ENCODE data around the gene TMEM41B. TPM values are rescaled to one million over a fixed set of nuclear protein-coding genes. Genes with fewer than 3 reads are reported as not detected.

The TMEM41B gene
- polyA plus RNA-seq, 1 donor (not counting 4 experiments of a cell fraction or from before 2014, with no cell fraction given) = 69.3 TPM

DNA sequence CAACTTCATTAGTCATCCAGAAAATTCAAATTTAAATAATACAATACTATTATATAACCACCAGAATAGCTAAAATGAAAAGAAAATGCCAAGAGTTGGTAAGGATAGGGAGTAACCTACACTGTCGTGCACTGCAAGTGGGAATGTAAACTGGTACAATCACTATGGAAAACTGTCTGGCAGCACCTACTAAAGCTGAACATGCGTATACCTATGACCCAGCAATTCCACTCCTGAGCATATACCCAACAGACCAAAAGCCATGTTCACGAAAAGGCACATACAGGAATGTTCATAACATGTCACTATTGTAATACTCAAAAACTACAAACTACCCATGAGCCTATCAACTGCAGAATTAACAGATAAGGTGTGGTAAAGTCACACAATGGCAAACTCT is 81.9 kb downstream of the TMEM41B start:
- H4K20me1 ChIP-seq (ENCODE audit: control insufficient read depth, extremely low read depth, insufficient read depth, low read length) = no peaks in the 10 kb centered on the region

DNA sequence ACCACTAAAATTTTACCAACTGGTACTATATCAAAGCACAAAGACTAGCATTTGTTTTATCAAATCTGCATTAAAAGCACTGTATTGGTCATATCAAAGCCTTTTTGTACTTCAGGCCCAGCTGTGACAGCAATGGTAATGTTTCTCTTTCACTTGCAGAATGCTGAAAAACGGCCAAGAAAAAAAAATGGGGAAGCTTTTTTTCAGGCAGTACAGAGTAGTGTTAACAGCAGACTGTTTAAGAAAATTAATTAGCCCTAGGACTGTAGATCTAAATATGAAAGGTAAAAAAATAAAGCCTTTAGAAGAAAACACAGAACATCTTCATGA is 82.6 kb downstream of the TMEM41B start:
- Histone ChIP-seq H3K4me2 (ENCODE audit: control insufficient read depth, extremely low read depth, insufficient read depth, low read depth, low read length) (no peak overlapping the region), H3K79me2 (ENCODE audit: control insufficient read depth, insufficient read depth, low read length) (peaks cover 41% of the 10 kb centered on the region), H4K20me1 (ENCODE audit: control insufficient read depth, extremely low read depth, insufficient read depth, low read length) (no peaks in the 10 kb centered on the region), H3K4me3 (ENCODE audit: control insufficient read depth in 2 of 3, extremely low read depth in 1 of 3, insufficient read depth in 2 of 3, low read depth in 1 of 3, low read length in 3 of 3) (no peak overlapping the region), H3K9me1 (ENCODE audit: control insufficient read depth, extremely low read depth, insufficient read depth, low read length) (peaks cover 3% of the 10 kb centered on the region), H3K36me3 (ENCODE audit: control insufficient read depth in 2 of 2, extremely low read depth in 1 of 2, insufficient read depth in 2 of 2, low read length in 2 of 2) (no peaks in the 10 kb centered on the region), H2AFZ (ENCODE audit: control insufficient read depth, low read length) (no peak overlapping the region), H3K9ac (ENCODE audit: control insufficient read depth, extremely low read depth, insufficient read depth, low read length) (no peak overlapping the region), H3K9me3 (ENCODE audit: control insufficient read depth, low read depth, low read length) (no peaks in the 10 kb centered on the region), H3K4me1 (ENCODE audit: control insufficient read depth, extremely low read depth, insufficient read depth, low read length) (no peaks in the 10 kb centered on the region), H3K27ac (ENCODE audit: control insufficient read depth, insufficient read depth, low read length) (no peak overlapping the region), H3K27me3 (ENCODE audit: control insufficient read depth, extremely low read depth, insufficient read depth, low read length) (no peaks in the 10 kb centered on the region)
- FAIRE-seq (no peak), DNase-seq (ENCODE audit: low read depth, low spot score) (no peak)
- dilution Hi-C loops (cut with MboI; ENCODE audit: extremely low pct_ligation_motif_present, low sequenced_read_pairs) = no loop called here
- no peak for TF ChIP-seq EZH2 (IDR thresholded peaks at IDR 0.05; ENCODE audit: low read length)
- TF ChIP-seq, protein P1, sequence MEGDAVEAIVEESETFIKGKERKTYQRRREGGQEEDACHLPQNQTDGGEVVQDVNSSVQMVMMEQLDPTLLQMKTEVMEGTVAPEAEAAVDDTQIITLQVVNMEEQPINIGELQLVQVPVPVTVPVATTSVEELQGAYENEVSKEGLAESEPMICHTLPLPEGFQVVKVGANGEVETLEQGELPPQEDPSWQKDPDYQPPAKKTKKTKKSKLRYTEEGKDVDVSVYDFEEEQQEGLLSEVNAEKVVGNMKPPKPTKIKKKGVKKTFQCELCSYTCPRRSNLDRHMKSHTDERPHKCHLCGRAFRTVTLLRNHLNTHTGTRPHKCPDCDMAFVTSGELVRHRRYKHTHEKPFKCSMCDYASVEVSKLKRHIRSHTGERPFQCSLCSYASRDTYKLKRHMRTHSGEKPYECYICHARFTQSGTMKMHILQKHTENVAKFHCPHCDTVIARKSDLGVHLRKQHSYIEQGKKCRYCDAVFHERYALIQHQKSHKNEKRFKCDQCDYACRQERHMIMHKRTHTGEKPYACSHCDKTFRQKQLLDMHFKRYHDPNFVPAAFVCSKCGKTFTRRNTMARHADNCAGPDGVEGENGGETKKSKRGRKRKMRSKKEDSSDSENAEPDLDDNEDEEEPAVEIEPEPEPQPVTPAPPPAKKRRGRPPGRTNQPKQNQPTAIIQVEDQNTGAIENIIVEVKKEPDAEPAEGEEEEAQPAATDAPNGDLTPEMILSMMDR (optimal IDR thresholded peaks at IDR 0.05 in 1 of 3, IDR thresholded peaks at IDR 0.05 in 1 of 3, conservative IDR thresholded peaks at IDR 0.05 in 1 of 3; ENCODE audit: extremely low read depth in 1 of 3, insufficient read depth in 2 of 3, low read length in 3 of 3) = no peak

More for the DNA sequence above, 81.9 kb downstream of the TMEM41B start:
- TF ChIP-seq, protein P1 (optimal IDR thresholded peaks at IDR 0.05 in 1 of 3, IDR thresholded peaks at IDR 0.05 in 1 of 3, conservative IDR thresholded peaks at IDR 0.05 in 1 of 3; ENCODE audit: extremely low read depth in 1 of 3, insufficient read depth in 2 of 3, low read length in 3 of 3) = no peak
- TF ChIP-seq EZH2 (IDR thresholded peaks at IDR 0.05; ENCODE audit: low read length) = no peak
- Histone ChIP-seq H3K27ac (ENCODE audit: control insufficient read depth, insufficient read depth, low read length) (no peak overlapping the region), H3K9ac (ENCODE audit: control insufficient read depth, extremely low read depth, insufficient read depth, low read length) (no peak overlapping the region), H2AFZ (ENCODE audit: control insufficient read depth, low read length) (no peak overlapping the region), H3K36me3 (ENCODE audit: control insufficient read depth in 2 of 2, extremely low read depth in 1 of 2, insufficient read depth in 2 of 2, low read length in 2 of 2) (no peaks in the 10 kb centered on the region), H3K4me3 (ENCODE audit: control insufficient read depth in 2 of 3, extremely low read depth in 1 of 3, insufficient read depth in 2 of 3, low read depth in 1 of 3, low read length in 3 of 3) (no peak overlapping the region), H3K79me2 (ENCODE audit: control insufficient read depth, insufficient read depth, low read length) (peaks cover 37% of the 10 kb centered on the region), H3K9me3 (ENCODE audit: control insufficient read depth, low read depth, low read length) (no peaks in the 10 kb centered on the region), H3K27me3 (ENCODE audit: control insufficient read depth, extremely low read depth, insufficient read depth, low read length) (no peaks in the 10 kb centered on the region), H3K9me1 (ENCODE audit: control insufficient read depth, extremely low read depth, insufficient read depth, low read length) (peaks cover 3% of the 10 kb centered on the region), H3K4me2 (ENCODE audit: control insufficient read depth, extremely low read depth, insufficient read depth, low read depth, low read length) (no peak overlapping the region), H3K4me1 (ENCODE audit: control insufficient read depth, extremely low read depth, insufficient read depth, low read length) (no peaks in the 10 kb centered on the region)
- dilution Hi-C loops (cut with MboI; ENCODE audit: extremely low pct_ligation_motif_present, low sequenced_read_pairs) = no loop called here
- FAIRE-seq (no peak), DNase-seq (ENCODE audit: low read depth, low spot score) (no peak)

Small RNA genes within 50 kb of the gene (small RNA-seq; reads per million reads assigned to genes)
- gene RF00017 (ENCODE audit: insufficient read length in 3 of 3, low read depth in 3 of 3, low replicate concordance in 1 of 3) = 0 reads per million in 3 experiments

Other genes with a start within 250 kb of the TMEM41B start
- 0.70 to 2.3 TPM (median 1.5 TPM) in 3 replicates for gene SCUBE2, start 223.0 kb downstream of the TMEM41B start, polyA plus RNA-seq
- gene DENND5A, start 49.2 kb downstream of the TMEM41B start, polyA plus RNA-seq = 44.6 to 62.9 TPM (median 49.1 TPM) in 3 replicates
- 57.1 to 115 TPM (median 75.2 TPM) in 3 replicates for gene IPO7, start 70.1 kb upstream of the TMEM41B start, polyA plus RNA-seq
- gene ZNF143, start 146.4 kb upstream of the TMEM41B start, polyA plus RNA-seq = 22.4 to 38.6 TPM (median 32.0 TPM) in 3 replicates

All from keratinocyte (primary cell).